ENCODE results near the gene FOSL1. TPM values are rescaled to one million over a fixed set of nuclear protein-coding genes. Genes with fewer than 3 reads are reported as not detected.

Gene FOSL1
- polyA plus RNA-seq, 3 donors = 1.5 to 100 (median 28.1) TPM

- peak within 1 kb of the TSS; percentile 80 for H3K27ac ChIP-seq (ENCODE audit: low read depth, low read length)
- WGBS, 3 donors = 0% methylated on average over 77 to 78 of the region's 78 CpGs
Observed at GRCh38 chr11:65860278-65861164, 39.7 kb downstream of the FOSL1 start, which contains the start of gene MUS81. MUS81 (plus strand) TSS chr11:65860433; CDS start chr11:65860754, 321 bp downstream.

GRCh38 chr11:65859812-65860277, 40.3 kb downstream of the FOSL1 start:
- WGBS, 3 donors = 0 to 2% (median 2%) methylated on average over 16 of the region's 16 CpGs
- peak overlapping the region; percentile 80 for H3K27ac ChIP-seq (ENCODE audit: low read depth, low read length)

- 0 to 1% (median 0%) methylated on average over 46 of the region's 46 CpGs for WGBS, 3 donors
- H3K27ac ChIP-seq (ENCODE audit: low read depth, low read length) = peak overlapping the region; percentile 80
Observed at GRCh38 chr11:65859095-65859811, 40.9 kb downstream of the FOSL1 start.

GRCh38 chr11:65858681-65859087, 41.5 kb downstream of the FOSL1 start:
- 0% methylated on average over 10 of the region's 10 CpGs for WGBS, 3 donors
- no peak overlapping the region for H3K27ac ChIP-seq (ENCODE audit: low read depth, low read length)

- peak within 1 kb of the TSS; percentile 97 for H3K27ac ChIP-seq (ENCODE audit: low read depth, low read length)
- 0% methylated on average over 69 to 91 of the region's 92 CpGs for WGBS, 3 donors
Observed at GRCh38 chr11:65857853-65858680, 42.1 kb downstream of the FOSL1 start, which contains the start of gene CFL1. CFL1 (minus strand) TSS chr11:65858180; CDS start chr11:65858099, 81 bp downstream.

- peak overlapping the region; percentile 97 for H3K27ac ChIP-seq (ENCODE audit: low read depth, low read length)
- 0% methylated on average over 24 to 49 of the region's 49 CpGs for WGBS, 3 donors
Observed at GRCh38 chr11:65857500-65857852, 42.7 kb downstream of the FOSL1 start.

GRCh38 chr11:65856689-65857499, 43.3 kb downstream of the FOSL1 start:
- H3K27ac ChIP-seq (ENCODE audit: low read depth, low read length) = peak overlapping the region; percentile 97
- 1% methylated on average over 57 of the region's 57 CpGs for WGBS, 3 donors

- WGBS, 3 donors = 87 to 88% (median 88%) methylated on average over 15 of the region's 15 CpGs
- H3K27ac ChIP-seq (ENCODE audit: low read depth, low read length) = no peak overlapping the region
Observed at GRCh38 chr11:65855927-65856363, 44.2 kb downstream of the FOSL1 start.

- no peak overlapping the region for H3K27ac ChIP-seq (ENCODE audit: low read depth, low read length)
Observed at GRCh38 chr11:65854852-65855837, 45.0 kb downstream of the FOSL1 start.

GRCh38 chr11:65854161-65854592, 46.0 kb downstream of the FOSL1 start:
- 91 to 99% (median 94%) methylated on average over 4 of the region's 4 CpGs for WGBS, 3 donors
- no peak overlapping the region for H3K27ac ChIP-seq (ENCODE audit: low read depth, low read length)

More at GRCh38 chr11:65854852-65855837, 45.0 kb downstream of the FOSL1 start:
- WGBS, 3 donors = 76 to 87% (median 84%) methylated on average over 15 of the region's 15 CpGs

GRCh38 chr11:65853246-65853979, 46.8 kb downstream of the FOSL1 start:
- no peak overlapping the region for H3K27ac ChIP-seq (ENCODE audit: low read depth, low read length)

GRCh38 chr11:65852508-65853245, 47.5 kb downstream of the FOSL1 start:
- H3K27ac ChIP-seq (ENCODE audit: low read depth, low read length) = no peak overlapping the region
- WGBS, 3 donors = 94 to 95% (median 95%) methylated on average over 31 to 33 of the region's 33 CpGs

More at GRCh38 chr11:65853246-65853979, 46.8 kb downstream of the FOSL1 start:
- WGBS, 3 donors = 90 to 94% (median 93%) methylated on average over 6 of the region's 6 CpGs

GRCh38 chr11:65851811-65852507, 48.2 kb downstream of the FOSL1 start:
- no peak overlapping the region for H3K27ac ChIP-seq (ENCODE audit: low read depth, low read length)
- WGBS, 3 donors = 90 to 94% (median 91%) methylated on average over 10 of the region's 10 CpGs

GRCh38 chr11:65851083-65851579, 49.1 kb downstream of the FOSL1 start:
- no peak overlapping the region for H3K27ac ChIP-seq (ENCODE audit: low read depth, low read length)
- WGBS, 3 donors = 87 to 91% (median 90%) methylated on average over 14 of the region's 14 CpGs
